Fibroblast of pulmonary artery (primary cell): Measurements from ENCODE around the gene SIPA1L3.

Experiments
- DNase-seq: peaks from one replicate; pipeline ENCODE4 v3.0.0-alpha.2; 2010; ENCODE audit warnings: low read depth
- H3K4me3 ChIP-seq: replicated peaks from 2 replicates; pipeline ENCODE4 v1.5.1; 2011; ENCODE audit warnings: low read depth, mild to moderate bottlenecking, control low read depth, low read length, moderate library complexity
- CTCF ChIP-seq: IDR thresholded peaks from 2 replicates; pipeline ENCODE4 v1.5.1; 2011; ENCODE audit warnings: mild to moderate bottlenecking, control low read depth, low read length, inconsistent platforms; ENCODE audit errors: missing control alignments

The SIPA1L3 gene

GRCh38 chr19:37964109-37964508 lies 57.1 kb downstream of the SIPA1L3 start:
- no peak overlapping the region for H3K4me3 ChIP-seq
- TF ChIP-seq CTCF, result no peak
- DNase-seq, result no peak

- H3K4me3 ChIP-seq, result no peak overlapping the region
- no peak for TF ChIP-seq CTCF
- no peak for DNase-seq
Observed at GRCh38 chr19:37966211-37966661, 59.2 kb downstream of the SIPA1L3 start.

- no peak for DNase-seq
- no peak overlapping the region for H3K4me3 ChIP-seq
- TF ChIP-seq CTCF, result no peak
Observed at GRCh38 chr19:37966662-37967231, 59.7 kb downstream of the SIPA1L3 start.

GRCh38 chr19:37969695-37970094 lies 62.7 kb downstream of the SIPA1L3 start:
- TF ChIP-seq CTCF, result no peak
- H3K4me3 ChIP-seq, result no peak overlapping the region
- DNase-seq, result no peak

- no peak for DNase-seq
- no peak for TF ChIP-seq CTCF
Observed at GRCh38 chr19:37970699-37971098, 63.7 kb downstream of the SIPA1L3 start.

GRCh38 chr19:37972803-37973202 lies 65.8 kb downstream of the SIPA1L3 start:
- no peak for TF ChIP-seq CTCF
- DNase-seq, result no peak
- H3K4me3 ChIP-seq, result no peak overlapping the region

More at GRCh38 chr19:37970699-37971098, 63.7 kb downstream of the SIPA1L3 start:
- H3K4me3 ChIP-seq, result no peak overlapping the region

- no peak for DNase-seq
- TF ChIP-seq CTCF, result no peak
- no peak overlapping the region for H3K4me3 ChIP-seq
Observed at GRCh38 chr19:37973666-37974065, 66.7 kb downstream of the SIPA1L3 start.
